GM19193 (cell line): ENCODE data around the gene CD300A.

Experiments used
- POLR2A ChIP-seq: IDR thresholded peaks from 4 replicates; pipeline ENCODE4 v1.6.1; 2011; ENCODE audit not compliant: insufficient read depth, insufficient read length; ENCODE audit errors: extremely low read depth

The CD300A gene

GRCh38 chr17:74466111-74466827 is at the start of gene CD300A:
CD300A (plus strand) TSS chr17:74466634; CDS start chr17:74466704, 70 bp downstream.
- TF ChIP-seq POLR2A = peak; percentile 67

GRCh38 chr17:74417178-74418045 is 49.0 kb upstream of the CD300A start:
- TF ChIP-seq POLR2A = no peak

- no peak for TF ChIP-seq POLR2A
Measured at GRCh38 chr17:74419928-74420411, 46.5 kb upstream of the CD300A start.

GRCh38 chr17:74424117-74424516 is 42.3 kb upstream of the CD300A start:
- no peak for TF ChIP-seq POLR2A

GRCh38 chr17:74424657-74425056 is 41.8 kb upstream of the CD300A start:
- TF ChIP-seq POLR2A = no peak

GRCh38 chr17:74426551-74427047 is 39.8 kb upstream of the CD300A start:
- no peak for TF ChIP-seq POLR2A

- no peak for TF ChIP-seq POLR2A
Measured at GRCh38 chr17:74427048-74427762, 39.2 kb upstream of the CD300A start.

- TF ChIP-seq POLR2A = no peak
Measured at GRCh38 chr17:74427763-74428153, 38.7 kb upstream of the CD300A start.

GRCh38 chr17:74429604-74430384 is 36.6 kb upstream of the CD300A start:
- no peak for TF ChIP-seq POLR2A

- no peak for TF ChIP-seq POLR2A
Measured at GRCh38 chr17:74430385-74430705, 36.1 kb upstream of the CD300A start.

- peak; percentile 18 for TF ChIP-seq POLR2A
Measured at GRCh38 chr17:74430706-74431567, 35.5 kb upstream of the CD300A start.

- TF ChIP-seq POLR2A = no peak
Measured at GRCh38 chr17:74431568-74432423, 34.6 kb upstream of the CD300A start, which contains the start of gene GPRC5C. GPRC5C (plus strand) TSS chr17:74432088; CDS start chr17:74439777, 7,689 bp downstream.

GRCh38 chr17:74432424-74432690 is 34.1 kb upstream of the CD300A start:
- TF ChIP-seq POLR2A = no peak
